Naive thymus-derived CD4-positive, alpha-beta T cell (primary cell): Measurements from ENCODE around the gene TAL1. TPM values are rescaled to one million over a fixed set of nuclear protein-coding genes. Genes with fewer than 3 reads are reported as not detected.
"Not testable (repeated sequence)": the region's sequence is repeated elsewhere in the genome, so short reads cannot be mapped to it uniquely, and the experiment has no call there.

Experiments used
- ATAC-seq: fragments of 150-1000 bp; cut with Tn5 transposase; 2 replicates; pipeline ENCODE4 v1.10.0; 2021; ENCODE audit warnings: mild to moderate bottlenecking, moderate library complexity
- CTCF ChIA-PET: fragments of 350-600 bp; sonication (Branson Sonifier 250); formaldehyde crosslinking; loops from one replicate; lab custom pipeline; 2021; ENCODE audit warnings: antibody characterized with exemption; lab: Charles Lee
- POLR2A ChIA-PET: fragments of 350-600 bp; sonication (Branson Sonifier 250); formaldehyde crosslinking; loops from one replicate; lab custom pipeline; 2021; ENCODE audit warnings: antibody characterized with exemption, inconsistent platforms; lab: Charles Lee
- DNase-seq, 9 donors: peaks; one replicate each; pipeline versions ENCODE4 v3.0.0 to v3.0.0-alpha.2; 2020 to 2022; ENCODE audit warnings: mixed read lengths in 1 of 9
- H3K27ac ChIP-seq: one replicate; pipeline ENCODE4 v1.7.0; 2013; ENCODE audit warnings: mild to moderate bottlenecking, low read depth, low read length, moderate library complexity
- H3K27me3 ChIP-seq, 2 donors: one replicate each; pipeline ENCODE4 v1.7.0; 2013; ENCODE audit warnings: low read length in 2 of 2, mild to moderate bottlenecking in 2 of 2, moderate library complexity in 2 of 2; ENCODE audit not compliant: control insufficient read depth in 2 of 2, insufficient read depth in 2 of 2
- H3K36me3 ChIP-seq, 3 experiments: 1 replicate in 2 of 3; 2 replicates in 1 of 3; pipeline ENCODE4 v1.7.0; 2013; ENCODE audit warnings: low read length in 3 of 3, mild to moderate bottlenecking in 3 of 3, moderate library complexity in 1 of 3; ENCODE audit not compliant: insufficient read depth in 3 of 3, control insufficient read depth in 2 of 3
- H3K4me1 ChIP-seq, 2 donors: one replicate each; pipeline ENCODE4 v1.7.0; 2013; ENCODE audit warnings: low read length in 2 of 2, mild to moderate bottlenecking in 2 of 2, moderate library complexity in 1 of 2; ENCODE audit not compliant: control insufficient read depth in 2 of 2, insufficient read depth in 2 of 2
- H3K4me3 ChIP-seq: 2 replicates; pipeline ENCODE4 v1.7.0; 2013; ENCODE audit warnings: mild to moderate bottlenecking, low read length
- H3K9me3 ChIP-seq, 3 experiments: 1 replicate in 2 of 3; 2 replicates in 1 of 3; pipeline ENCODE4 v1.7.0; 2013; ENCODE audit warnings: low read length in 3 of 3; ENCODE audit not compliant: control insufficient read depth in 2 of 3
- H3K27ac Mint-ChIP-seq, 9 donors: one replicate each; pipeline ENCODE4 v1.8.0; 2020 to 2022; ENCODE audit warnings: mixed read lengths in 9 of 9, mild to moderate bottlenecking in 8 of 9, moderate library complexity in 5 of 9, inconsistent platforms in 2 of 9
- H3K27me3 Mint-ChIP-seq, 5 donors: one replicate each; pipeline ENCODE4 v1.8.0; 2021 to 2022; ENCODE audit warnings: mixed read lengths in 5 of 5, mild to moderate bottlenecking in 1 of 5
- H3K36me3 Mint-ChIP-seq, 5 donors: one replicate each; pipeline ENCODE4 v1.8.0; 2020 to 2022; ENCODE audit warnings: mixed read lengths in 5 of 5, mild to moderate bottlenecking in 3 of 5, inconsistent platforms in 1 of 5
- H3K4me1 Mint-ChIP-seq, 7 donors: one replicate each; pipeline ENCODE4 v1.8.0; 2020 to 2022; ENCODE audit warnings: mixed read lengths in 7 of 7, mild to moderate bottlenecking in 3 of 7, inconsistent platforms in 1 of 7
- H3K4me3 Mint-ChIP-seq, 10 donors: one replicate each; pipeline ENCODE4 v1.8.0; 2020 to 2022; ENCODE audit warnings: mild to moderate bottlenecking in 10 of 10, mixed read lengths in 10 of 10, moderate library complexity in 6 of 10, inconsistent platforms in 2 of 10
- H3K9me3 Mint-ChIP-seq, 11 donors: one replicate each; pipeline ENCODE4 v1.8.0; 2020 to 2022; ENCODE audit warnings: mixed read lengths in 11 of 11, mild to moderate bottlenecking in 4 of 11, inconsistent platforms in 1 of 11, moderate library complexity in 1 of 11
- intact Hi-C, 2 donors: fragments of 100-400 bp; cut with micrococcal nuclease; formaldehyde crosslinking; loops; one replicate each; pipeline ENCODE4 v1.15.1; 2023
- polyA plus RNA-seq, 2 donors: library from polyadenylated mRNA; unstranded; fragments of 300-500 nt; fragmentation: Illumina TruSeq; gene quantifications; one replicate each; pipeline ENCODE4 v1.2.3, GENCODE V29; 2021
- total RNA-seq, 6 experiments: library from RNA in 5 of 6; stranded (reverse) in 5 of 6; gene quantifications; 1 replicate in 5 of 6; 2 replicates in 1 of 6; pipeline ENCODE4 v1.2.3 and lab custom pipeline; 2021 to 2026

TAL1 gene
- total and polyA plus RNA-seq, 7 experiments from 2014 or later, result 0.42 to 4.0 TPM; not detected in 5

GRCh38 chr1:47201179-47201578 lies 30.8 kb downstream of the TAL1 start:
- no peaks in the 10 kb centered on the region for H3K4me1 ChIP-seq
- CTCF ChIA-PET, result interaction anchor here (1.0 kb wide), 1 partner anchor 8 kb away, joined by 4 read pairs; no protein-coding TSS in a partner anchor
- H3K27me3 ChIP-seq, result no peaks in the 10 kb centered on the region
- POLR2A ChIA-PET, result no interaction called here
- Mint-ChIP-seq H3K27ac (no peak overlapping the region), H3K4me1 (peaks cover 0 to 1% (median 0%) of the 10 kb centered on the region in 7 donors), H3K9me3 (peaks cover 0 to 7% (median 0%) of the 10 kb centered on the region in 11 donors), H3K27me3 (peaks cover 48 to 63% (median 52%) of the 10 kb centered on the region in 5 donors), H3K4me3 (no peak overlapping the region), H3K36me3 (no peaks in the 10 kb centered on the region)
- no peak for DNase-seq
- H3K36me3 ChIP-seq, result no peaks in the 10 kb centered on the region
- H3K27ac ChIP-seq, result no peak overlapping the region
- no peak for ATAC-seq
- no peaks in the 10 kb centered on the region for H3K9me3 ChIP-seq
- H3K4me3 ChIP-seq, result no peak overlapping the region
- intact Hi-C loops, result no loop called here

- no peaks in the 10 kb centered on the region for H3K36me3 ChIP-seq
- ATAC-seq, result no peak
- POLR2A ChIA-PET, result no interaction called here
- H3K9me3 ChIP-seq, result no peaks in the 10 kb centered on the region
- no peaks in the 10 kb centered on the region for H3K27me3 ChIP-seq
- Mint-ChIP-seq H3K4me3 (no peak overlapping the region), H3K27me3 (peaks cover 34 to 54% (median 37%) of the 10 kb centered on the region in 5 donors), H3K27ac (no peak overlapping the region), H3K36me3 (no peaks in the 10 kb centered on the region), H3K9me3 (peaks cover 0 to 7% (median 0%) of the 10 kb centered on the region in 11 donors), H3K4me1 (no peaks in the 10 kb centered on the region)
- H3K27ac ChIP-seq, result no peak overlapping the region
- CTCF ChIA-PET, result no interaction called here
- no peak for DNase-seq
- H3K4me3 ChIP-seq, result no peak overlapping the region
- intact Hi-C loops, result no loop called here
- no peaks in the 10 kb centered on the region for H3K4me1 ChIP-seq
These were observed 33.8 kb downstream of the TAL1 start for GRCh38 chr1:47198214-47198613.

DNA sequence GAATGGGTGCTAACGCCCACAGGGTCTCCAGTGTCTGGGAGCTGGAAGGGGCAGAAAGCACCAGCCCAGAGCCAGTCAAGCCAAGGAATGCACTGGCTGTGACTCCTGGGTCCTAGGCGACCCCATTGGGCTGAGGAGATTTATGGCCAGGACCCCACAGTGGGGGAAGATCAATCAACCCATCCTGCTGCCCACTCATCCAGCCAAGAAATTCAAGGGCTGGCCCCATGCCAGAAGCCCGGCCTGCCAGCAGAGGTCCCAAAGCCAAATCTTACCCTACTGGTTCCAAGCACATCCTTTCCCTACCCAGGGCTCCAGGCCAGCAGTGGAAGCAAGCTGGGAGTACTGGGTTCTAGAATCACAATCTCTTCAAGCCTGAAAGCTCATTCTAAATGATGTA lies 35.4 kb downstream of the TAL1 start:
- no peak for ATAC-seq
- H3K9me3 ChIP-seq, result no peaks in the 10 kb centered on the region
- no peak for DNase-seq
- intact Hi-C loops, result no loop called here
- CTCF ChIA-PET, result interaction anchor here (0.9 kb wide), 1 partner anchor 11 kb away, joined by 3 read pairs; no protein-coding TSS in a partner anchor
- H3K36me3 Mint-ChIP-seq, result no peaks in the 10 kb centered on the region
- peaks cover 0 to 2% (median 0%) of the 10 kb centered on the region in 7 donors for H3K4me1 Mint-ChIP-seq
- no peak overlapping the region for H3K27ac ChIP-seq
- H3K9me3 Mint-ChIP-seq, result no peaks in the 10 kb centered on the region
- H3K4me1 ChIP-seq, result no peaks in the 10 kb centered on the region
- H3K4me3 Mint-ChIP-seq, result no peak overlapping the region
- H3K4me3 ChIP-seq, result no peak overlapping the region
- H3K27me3 ChIP-seq, result no peaks in the 10 kb centered on the region
- no peaks in the 10 kb centered on the region for H3K36me3 ChIP-seq
- H3K27ac Mint-ChIP-seq, result no peak overlapping the region
- POLR2A ChIA-PET, result no interaction called here
- H3K27me3 Mint-ChIP-seq, result peaks cover 35 to 53% (median 39%) of the 10 kb centered on the region in 5 donors

DNA sequence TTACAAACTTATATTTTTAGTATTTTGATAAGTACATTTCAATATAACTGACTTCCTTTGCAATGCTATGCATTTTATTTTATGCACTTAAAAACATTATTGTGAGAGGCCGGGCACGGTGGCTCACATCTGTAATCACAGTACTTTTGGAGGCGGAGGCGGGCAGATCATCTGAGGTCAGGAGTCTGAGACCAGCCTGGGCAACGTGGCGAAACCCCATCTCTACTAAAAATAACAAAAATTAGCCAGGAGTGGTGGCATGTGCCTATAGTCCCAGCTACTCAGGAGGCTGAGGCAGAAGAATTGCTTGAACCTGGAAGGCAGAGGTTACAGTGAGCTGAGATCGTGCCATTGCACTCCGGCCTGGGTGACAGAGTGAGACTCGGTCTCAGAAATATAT lies 36.0 kb downstream of the TAL1 start:
- H3K36me3 Mint-ChIP-seq, CTCF ChIA-PET, H3K4me1 Mint-ChIP-seq, intact Hi-C loops, H3K9me3 ChIP-seq, H3K36me3 ChIP-seq, H3K27me3 ChIP-seq, H3K4me3 Mint-ChIP-seq, H3K27ac Mint-ChIP-seq, H3K9me3 Mint-ChIP-seq, ATAC-seq, DNase-seq, H3K4me3 ChIP-seq, H3K4me1 ChIP-seq, H3K27ac ChIP-seq, POLR2A ChIA-PET: not testable (repeated sequence)
- H3K27me3 Mint-ChIP-seq, result peaks cover 31 to 47% (median 37%) of the 10 kb centered on the region in 5 donors

DNA sequence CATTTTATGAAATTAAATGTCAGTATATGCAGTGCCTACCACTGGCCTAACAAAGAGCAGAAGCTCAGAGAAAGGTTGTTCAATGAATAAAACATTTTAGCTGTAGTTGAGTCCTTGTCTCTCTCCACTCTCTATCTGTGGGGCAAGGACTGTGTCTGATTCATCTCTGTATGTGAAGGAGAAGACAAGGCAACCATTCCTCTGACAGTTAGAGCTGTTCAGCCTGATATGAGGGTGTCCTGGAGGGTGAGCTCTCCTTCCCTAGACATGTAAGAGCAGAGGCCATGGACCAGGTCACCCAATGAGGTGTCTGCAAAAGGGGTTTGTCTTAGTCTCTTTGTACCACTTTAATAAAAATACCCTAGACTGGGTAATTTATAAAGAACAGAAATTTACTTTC lies 37.7 kb downstream of the TAL1 start:
- no peak overlapping the region for H3K4me3 ChIP-seq
- DNase-seq, result no peak
- no peak overlapping the region for H3K27ac ChIP-seq
- H3K9me3 ChIP-seq, result no peaks in the 10 kb centered on the region
- H3K4me1 ChIP-seq, result no peaks in the 10 kb centered on the region
- no peaks in the 10 kb centered on the region for H3K36me3 ChIP-seq
- CTCF ChIA-PET, result interaction anchor here (0.8 to 3.1 kb wide), 4 partner anchors 10 to 531 kb away, joined by 3 to 23 read pairs (median 3); partner anchors contain the start of gene ATPAF1
- POLR2A ChIA-PET, result no interaction called here
- intact Hi-C loops, result no loop called here
- Mint-ChIP-seq H3K36me3 (no peaks in the 10 kb centered on the region), H3K9me3 (peaks cover 0 to 2% (median 0%) of the 10 kb centered on the region in 11 donors), H3K4me1 (peaks cover 0 to 2% (median 0%) of the 10 kb centered on the region in 7 donors), H3K27me3 (peaks cover 21 to 34% (median 25%) of the 10 kb centered on the region in 5 donors), H3K4me3 (no peak overlapping the region), H3K27ac (no peak overlapping the region)
- H3K27me3 ChIP-seq, result no peaks in the 10 kb centered on the region
- no peak for ATAC-seq

DNA sequence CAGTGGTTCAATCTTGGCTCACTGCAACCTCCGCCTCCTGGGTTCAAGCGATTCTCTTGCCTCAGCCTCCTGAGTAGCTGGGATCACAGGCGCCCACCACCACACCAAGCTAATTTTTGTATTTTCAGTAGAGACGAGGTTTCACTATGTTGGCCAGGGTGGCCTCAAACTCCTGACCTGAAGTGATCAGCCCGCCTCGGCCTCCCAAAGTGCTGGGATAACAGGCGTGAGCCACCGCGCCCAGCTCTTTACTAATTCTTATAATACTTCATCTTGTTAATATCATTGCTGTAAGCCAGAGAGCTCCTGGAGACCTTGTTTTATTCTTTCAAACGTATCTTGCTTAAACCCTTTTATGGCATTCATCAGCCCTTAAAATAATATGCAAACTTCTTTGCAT lies 38.5 kb downstream of the TAL1 start:
- POLR2A ChIA-PET, DNase-seq, H3K36me3 ChIP-seq, H3K4me3 Mint-ChIP-seq, H3K27ac Mint-ChIP-seq, H3K27me3 ChIP-seq, H3K27ac ChIP-seq, H3K9me3 Mint-ChIP-seq, H3K9me3 ChIP-seq, H3K4me1 ChIP-seq, H3K4me3 ChIP-seq, H3K4me1 Mint-ChIP-seq, ATAC-seq, H3K36me3 Mint-ChIP-seq: not testable (repeated sequence)
- intact Hi-C loops, result loop anchor here (1.0 to 2.0 kb wide), 5 partner anchors 69 to 533 kb away; no protein-coding TSS in a partner anchor
- CTCF ChIA-PET, result interaction anchor here (0.5 to 3.1 kb wide), 12 partner anchors 8 to 533 kb away, joined by 3 to 23 read pairs (median 6); no protein-coding TSS in a partner anchor
- H3K27me3 Mint-ChIP-seq, result peaks cover 13 to 28% (median 16%) of the 10 kb centered on the region in 5 donors
